ENCODE data around the gene CAPN15.
A peak's percentile ranks its signal among the peaks of the same experiment; 100 is the strongest.

Gene CAPN15

DNA sequence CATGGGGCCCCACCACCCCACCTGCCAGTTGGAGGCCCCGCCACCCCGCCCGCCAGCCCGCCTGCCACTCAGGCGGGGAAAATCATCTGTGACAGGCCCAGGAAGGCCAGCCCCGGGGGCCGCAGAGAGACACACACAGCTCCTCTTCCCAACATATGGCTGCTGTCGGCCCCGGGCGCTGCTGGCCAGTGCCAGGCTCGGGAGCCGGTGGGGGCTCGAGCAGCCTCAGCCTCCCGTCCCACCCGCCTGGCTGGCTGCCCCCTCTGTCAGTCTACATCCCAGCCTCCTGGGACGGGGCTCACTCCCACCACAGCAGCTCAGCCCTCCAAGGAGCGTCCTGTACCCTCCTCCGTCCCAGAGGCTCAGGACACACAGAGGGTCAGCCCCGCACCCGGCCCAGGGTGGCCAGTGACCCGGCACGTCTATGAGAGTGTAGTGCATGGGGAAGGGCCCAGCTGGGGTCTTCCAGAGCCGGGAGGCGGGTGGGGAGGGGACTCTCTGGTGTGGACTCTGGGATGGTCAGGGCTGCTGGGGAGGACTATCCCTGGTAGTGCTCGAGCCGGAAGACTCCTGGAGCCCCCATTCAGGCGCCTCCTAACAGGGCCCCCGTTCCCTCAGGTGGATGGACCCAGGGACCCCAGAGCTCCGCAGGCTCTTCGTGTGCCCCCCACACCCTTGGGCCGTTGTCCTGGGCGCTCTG lies 29.1 kb downstream of the CAPN15 start (continued):
- TF ChIP-seq ESRRG (CRISPR knock-in tag; IDR thresholded peaks at IDR 0.05) (no peak), ZFP30 (CRISPR knock-in tag; IDR thresholded peaks at IDR 0.05) (no peak)
- TF ChIP-seq, protein P1, sequence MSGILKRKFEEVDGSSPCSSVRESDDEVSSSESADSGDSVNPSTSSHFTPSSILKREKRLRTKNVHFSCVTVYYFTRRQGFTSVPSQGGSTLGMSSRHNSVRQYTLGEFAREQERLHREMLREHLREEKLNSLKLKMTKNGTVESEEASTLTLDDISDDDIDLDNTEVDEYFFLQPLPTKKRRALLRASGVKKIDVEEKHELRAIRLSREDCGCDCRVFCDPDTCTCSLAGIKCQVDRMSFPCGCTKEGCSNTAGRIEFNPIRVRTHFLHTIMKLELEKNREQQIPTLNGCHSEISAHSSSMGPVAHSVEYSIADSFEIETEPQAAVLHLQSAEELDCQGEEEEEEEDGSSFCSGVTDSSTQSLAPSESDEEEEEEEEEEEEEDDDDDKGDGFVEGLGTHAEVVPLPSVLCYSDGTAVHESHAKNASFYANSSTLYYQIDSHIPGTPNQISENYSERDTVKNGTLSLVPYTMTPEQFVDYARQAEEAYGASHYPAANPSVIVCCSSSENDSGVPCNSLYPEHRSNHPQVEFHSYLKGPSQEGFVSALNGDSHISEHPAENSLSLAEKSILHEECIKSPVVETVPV (CRISPR knock-in tag; IDR thresholded peaks at IDR 0.05) = no peak

DNA sequence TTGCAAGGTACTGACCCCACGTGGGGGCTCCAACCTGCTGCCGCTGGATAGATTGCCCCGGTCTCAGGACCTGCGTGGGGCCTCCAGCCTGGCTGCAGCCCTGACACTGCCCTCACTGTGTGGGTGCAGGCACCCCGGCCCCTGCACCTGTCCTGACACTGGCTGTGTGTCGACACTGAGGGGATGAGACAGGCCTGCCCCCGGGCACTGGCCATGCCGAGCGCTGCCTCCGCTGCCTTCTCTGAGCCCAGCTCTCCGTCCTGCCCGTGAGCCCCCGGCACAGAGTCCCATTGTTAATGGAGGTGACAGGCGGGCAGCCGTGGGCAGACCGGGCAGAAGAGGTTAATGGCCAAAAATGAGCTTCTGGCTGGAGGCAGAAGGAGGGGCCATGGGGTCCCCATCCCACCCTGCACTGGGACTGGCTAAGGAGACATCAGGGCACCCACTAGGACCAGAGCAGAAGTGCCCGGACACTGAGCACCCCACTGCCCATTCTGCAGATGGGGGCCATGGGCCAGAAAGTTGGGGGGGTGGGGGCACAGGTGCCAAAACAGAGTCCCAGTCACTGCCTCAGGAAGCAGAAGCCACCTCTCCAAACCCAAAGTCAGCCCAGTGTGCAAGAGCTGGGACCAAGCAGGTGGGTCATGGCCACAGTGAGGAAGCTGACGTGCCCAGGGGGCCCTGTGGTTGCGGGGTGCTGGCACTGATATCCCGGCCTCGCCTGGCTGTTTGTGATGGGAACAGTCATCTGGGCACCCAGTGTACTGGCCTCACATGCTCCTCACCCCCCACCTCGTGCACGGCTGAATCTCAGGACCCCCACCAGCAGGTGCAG lies 30.2 kb downstream of the CAPN15 start:
- ATAC-seq = no peak
- no peak for TF ChIP-seq TCF4 (CRISPR knock-in tag; IDR thresholded peaks at IDR 0.05; ENCODE audit: borderline replicate concordance)

DNA sequence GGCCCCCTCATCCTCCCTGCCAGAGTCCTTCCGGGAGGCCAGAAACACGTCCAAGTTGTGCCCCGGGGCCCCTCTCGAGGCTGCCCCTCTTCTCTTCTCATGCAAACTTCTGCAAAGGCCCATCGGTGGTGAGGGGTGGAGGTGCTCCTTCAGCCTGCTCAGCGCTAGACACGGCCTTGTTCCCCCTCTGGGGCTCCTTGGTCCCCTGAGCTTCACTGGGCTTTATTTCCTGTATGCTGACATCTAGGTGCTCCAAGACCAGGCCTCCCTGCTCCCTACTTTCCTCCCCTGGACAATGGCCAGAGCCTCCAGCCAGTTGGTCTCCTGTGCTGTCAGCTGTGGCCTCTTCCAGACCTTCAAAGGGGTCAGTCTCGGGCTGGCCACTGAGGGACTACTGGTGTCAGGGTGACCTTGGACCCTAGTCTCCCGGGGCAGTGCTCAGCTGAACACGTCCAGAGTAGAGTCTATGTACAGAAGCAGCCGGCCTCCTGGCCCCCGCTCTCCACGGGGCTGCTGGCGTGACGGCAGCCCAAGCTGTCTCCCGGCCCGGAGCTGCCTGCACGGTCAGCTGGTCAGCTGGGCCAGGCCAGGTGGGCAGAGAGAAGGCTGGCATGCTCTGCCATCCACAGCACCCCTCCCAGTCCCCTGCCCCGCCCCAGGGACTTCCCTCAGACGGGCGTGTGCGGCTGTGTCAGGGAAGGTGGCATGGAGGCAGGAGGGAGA lies 30.9 kb downstream of the CAPN15 start:
- TF ChIP-seq ZFP3 (CRISPR knock-in tag; IDR thresholded peaks at IDR 0.05) = 0 out of 2 replicates have a peak, but pooled peaks have one; percentile 12
- TF ChIP-seq, protein P2, sequence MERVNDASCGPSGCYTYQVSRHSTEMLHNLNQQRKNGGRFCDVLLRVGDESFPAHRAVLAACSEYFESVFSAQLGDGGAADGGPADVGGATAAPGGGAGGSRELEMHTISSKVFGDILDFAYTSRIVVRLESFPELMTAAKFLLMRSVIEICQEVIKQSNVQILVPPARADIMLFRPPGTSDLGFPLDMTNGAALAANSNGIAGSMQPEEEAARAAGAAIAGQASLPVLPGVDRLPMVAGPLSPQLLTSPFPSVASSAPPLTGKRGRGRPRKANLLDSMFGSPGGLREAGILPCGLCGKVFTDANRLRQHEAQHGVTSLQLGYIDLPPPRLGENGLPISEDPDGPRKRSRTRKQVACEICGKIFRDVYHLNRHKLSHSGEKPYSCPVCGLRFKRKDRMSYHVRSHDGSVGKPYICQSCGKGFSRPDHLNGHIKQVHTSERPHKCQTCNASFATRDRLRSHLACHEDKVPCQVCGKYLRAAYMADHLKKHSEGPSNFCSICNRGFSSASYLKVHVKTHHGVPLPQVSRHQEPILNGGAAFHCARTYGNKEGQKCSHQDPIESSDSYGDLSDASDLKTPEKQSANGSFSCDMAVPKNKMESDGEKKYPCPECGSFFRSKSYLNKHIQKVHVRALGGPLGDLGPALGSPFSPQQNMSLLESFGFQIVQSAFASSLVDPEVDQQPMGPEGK (CRISPR knock-in tag; IDR thresholded peaks at IDR 0.05; ENCODE audit: borderline replicate concordance) = no peak
- ATAC-seq = no peak

DNA sequence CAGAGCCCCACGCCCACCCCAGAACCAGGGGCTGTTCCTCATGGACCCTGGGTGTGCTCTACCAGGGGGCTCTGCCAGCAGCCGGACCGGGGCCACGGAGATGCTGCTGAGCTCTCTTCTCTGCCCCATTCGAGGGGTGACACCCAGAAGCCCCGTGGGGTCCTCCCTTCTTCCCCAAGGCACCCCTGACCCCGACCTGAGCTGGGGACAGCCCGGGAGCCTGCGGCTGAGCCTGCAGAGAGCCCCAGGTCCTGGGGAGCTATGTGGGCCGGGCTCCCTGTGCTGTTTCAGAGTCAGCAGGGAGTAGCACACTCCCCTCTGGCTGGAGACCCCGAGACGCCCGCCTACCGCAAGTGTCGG lies 31.5 kb downstream of the CAPN15 start:
- no peak for ATAC-seq

More for the DNA sequence above, 31.5 kb downstream of the CAPN15 start:
- TF ChIP-seq BACH2 (CRISPR knock-in tag; IDR thresholded peaks at IDR 0.05; ENCODE audit: borderline replicate concordance) (no peak), ZC3H10 (CRISPR knock-in tag; IDR thresholded peaks at IDR 0.05) (no peak), TOX (CRISPR knock-in tag; IDR thresholded peaks at IDR 0.05; ENCODE audit: borderline replicate concordance) (no peak), ZFP30 (CRISPR knock-in tag; IDR thresholded peaks at IDR 0.05) (no peak), RARB (CRISPR knock-in tag; IDR thresholded peaks at IDR 0.05) (no peak), ZNF565 (CRISPR knock-in tag; conservative IDR thresholded peaks at IDR 0.05; ENCODE audit: low read depth) (no peak), CSDC2 (CRISPR knock-in tag; IDR thresholded peaks at IDR 0.05) (no peak), ZNF70 (CRISPR knock-in tag; IDR thresholded peaks at IDR 0.05) (no peak), ZFP3 (CRISPR knock-in tag; IDR thresholded peaks at IDR 0.05) (no peak), GLIS3 (CRISPR knock-in tag; IDR thresholded peaks at IDR 0.05) (no peak), ARNTL (CRISPR knock-in tag; IDR thresholded peaks at IDR 0.05; ENCODE audit: borderline replicate concordance, low read depth) (no peak), PPARA (CRISPR knock-in tag; IDR thresholded peaks at IDR 0.05; ENCODE audit: borderline replicate concordance) (no peak), ISL1 (CRISPR knock-in tag; IDR thresholded peaks at IDR 0.05) (no peak), ESRRG (CRISPR knock-in tag; IDR thresholded peaks at IDR 0.05) (no peak), SNAI2 (CRISPR knock-in tag; IDR thresholded peaks at IDR 0.05) (no peak), ZNF8 (CRISPR knock-in tag; IDR thresholded peaks at IDR 0.05) (no peak)
- TF ChIP-seq, protein P1 (CRISPR knock-in tag; IDR thresholded peaks at IDR 0.05) = no peak
- TF ChIP-seq, protein P2 (CRISPR knock-in tag; IDR thresholded peaks at IDR 0.05; ENCODE audit: borderline replicate concordance) = no peak
- TF ChIP-seq, protein P3, sequence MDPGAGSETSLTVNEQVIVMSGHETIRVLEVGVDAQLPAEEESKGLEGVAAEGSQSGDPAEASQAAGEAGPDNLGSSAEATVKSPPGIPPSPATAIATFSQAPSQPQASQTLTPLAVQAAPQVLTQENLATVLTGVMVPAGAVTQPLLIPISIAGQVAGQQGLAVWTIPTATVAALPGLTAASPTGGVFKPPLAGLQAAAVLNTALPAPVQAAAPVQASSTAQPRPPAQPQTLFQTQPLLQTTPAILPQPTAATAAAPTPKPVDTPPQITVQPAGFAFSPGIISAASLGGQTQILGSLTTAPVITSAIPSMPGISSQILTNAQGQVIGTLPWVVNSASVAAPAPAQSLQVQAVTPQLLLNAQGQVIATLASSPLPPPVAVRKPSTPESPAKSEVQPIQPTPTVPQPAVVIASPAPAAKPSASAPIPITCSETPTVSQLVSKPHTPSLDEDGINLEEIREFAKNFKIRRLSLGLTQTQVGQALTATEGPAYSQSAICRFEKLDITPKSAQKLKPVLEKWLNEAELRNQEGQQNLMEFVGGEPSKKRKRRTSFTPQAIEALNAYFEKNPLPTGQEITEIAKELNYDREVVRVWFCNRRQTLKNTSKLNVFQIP (CRISPR knock-in tag; IDR thresholded peaks at IDR 0.05; ENCODE audit: borderline replicate concordance, low read depth) = no peak
